Measurements from ENCODE around the gene PHC3.
"Not testable (repeated sequence)": the region's sequence is repeated elsewhere in the genome, so short reads cannot be mapped to it uniquely, and the experiment has no call there.

Gene PHC3, protein sequence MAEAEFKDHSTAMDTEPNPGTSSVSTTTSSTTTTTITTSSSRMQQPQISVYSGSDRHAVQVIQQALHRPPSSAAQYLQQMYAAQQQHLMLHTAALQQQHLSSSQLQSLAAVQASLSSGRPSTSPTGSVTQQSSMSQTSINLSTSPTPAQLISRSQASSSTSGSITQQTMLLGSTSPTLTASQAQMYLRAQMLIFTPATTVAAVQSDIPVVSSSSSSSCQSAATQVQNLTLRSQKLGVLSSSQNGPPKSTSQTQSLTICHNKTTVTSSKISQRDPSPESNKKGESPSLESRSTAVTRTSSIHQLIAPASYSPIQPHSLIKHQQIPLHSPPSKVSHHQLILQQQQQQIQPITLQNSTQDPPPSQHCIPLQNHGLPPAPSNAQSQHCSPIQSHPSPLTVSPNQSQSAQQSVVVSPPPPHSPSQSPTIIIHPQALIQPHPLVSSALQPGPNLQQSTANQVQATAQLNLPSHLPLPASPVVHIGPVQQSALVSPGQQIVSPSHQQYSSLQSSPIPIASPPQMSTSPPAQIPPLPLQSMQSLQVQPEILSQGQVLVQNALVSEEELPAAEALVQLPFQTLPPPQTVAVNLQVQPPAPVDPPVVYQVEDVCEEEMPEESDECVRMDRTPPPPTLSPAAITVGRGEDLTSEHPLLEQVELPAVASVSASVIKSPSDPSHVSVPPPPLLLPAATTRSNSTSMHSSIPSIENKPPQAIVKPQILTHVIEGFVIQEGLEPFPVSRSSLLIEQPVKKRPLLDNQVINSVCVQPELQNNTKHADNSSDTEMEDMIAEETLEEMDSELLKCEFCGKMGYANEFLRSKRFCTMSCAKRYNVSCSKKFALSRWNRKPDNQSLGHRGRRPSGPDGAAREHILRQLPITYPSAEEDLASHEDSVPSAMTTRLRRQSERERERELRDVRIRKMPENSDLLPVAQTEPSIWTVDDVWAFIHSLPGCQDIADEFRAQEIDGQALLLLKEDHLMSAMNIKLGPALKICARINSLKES

DNA sequence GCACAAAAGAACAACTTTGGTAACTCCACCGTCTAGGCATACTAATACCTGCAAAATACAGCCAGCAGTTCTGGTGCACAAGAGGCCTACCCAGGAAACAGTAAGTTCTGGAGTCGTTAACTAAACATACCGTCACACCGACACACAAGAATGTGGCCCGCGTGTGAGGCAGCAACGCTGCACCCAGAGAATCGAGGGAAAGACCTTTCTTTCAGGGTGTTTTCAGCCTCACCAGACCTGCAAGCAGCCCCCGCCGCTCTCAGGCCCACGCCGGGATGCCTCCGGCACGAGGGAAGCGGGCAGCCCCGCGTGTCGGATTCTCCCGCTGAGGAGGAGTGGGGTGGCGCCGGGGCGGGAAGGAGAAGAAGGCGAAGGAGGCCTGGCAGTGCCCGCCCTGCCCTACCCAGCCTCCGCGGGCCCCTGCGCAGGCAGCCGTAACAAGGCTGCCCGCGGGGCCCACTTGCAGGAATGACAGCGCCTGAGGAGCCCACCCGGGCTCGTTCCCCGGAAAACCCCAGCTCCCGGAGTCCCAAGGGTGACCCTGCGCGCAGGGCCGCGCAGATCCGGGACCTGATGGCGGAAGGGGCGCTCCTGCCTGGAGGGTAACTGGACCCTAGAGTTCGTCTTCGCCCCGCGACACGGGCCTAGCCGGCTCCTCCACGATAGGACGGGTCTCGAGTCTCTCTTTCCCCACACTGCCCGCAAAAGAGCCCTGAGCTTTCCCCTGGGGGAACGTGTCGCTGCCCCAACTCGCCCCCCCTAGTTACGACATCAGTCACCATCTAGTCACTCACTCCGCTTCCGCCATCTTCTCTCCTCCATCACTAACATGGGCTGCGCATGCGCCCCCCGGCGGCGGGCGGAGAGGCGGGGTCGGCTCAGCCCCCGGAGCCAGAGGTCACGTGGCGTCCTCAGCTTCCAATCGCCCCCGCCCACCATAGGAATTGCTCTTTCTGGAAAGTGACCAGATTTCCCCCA lies at the start of gene PHC3:
PHC3 (minus strand) TSS at position 826 of the 978 bp plus-strand sequence; CDS start at position 808, 18 bp downstream.
- DNase-seq, result peak; percentile 88

DNA sequence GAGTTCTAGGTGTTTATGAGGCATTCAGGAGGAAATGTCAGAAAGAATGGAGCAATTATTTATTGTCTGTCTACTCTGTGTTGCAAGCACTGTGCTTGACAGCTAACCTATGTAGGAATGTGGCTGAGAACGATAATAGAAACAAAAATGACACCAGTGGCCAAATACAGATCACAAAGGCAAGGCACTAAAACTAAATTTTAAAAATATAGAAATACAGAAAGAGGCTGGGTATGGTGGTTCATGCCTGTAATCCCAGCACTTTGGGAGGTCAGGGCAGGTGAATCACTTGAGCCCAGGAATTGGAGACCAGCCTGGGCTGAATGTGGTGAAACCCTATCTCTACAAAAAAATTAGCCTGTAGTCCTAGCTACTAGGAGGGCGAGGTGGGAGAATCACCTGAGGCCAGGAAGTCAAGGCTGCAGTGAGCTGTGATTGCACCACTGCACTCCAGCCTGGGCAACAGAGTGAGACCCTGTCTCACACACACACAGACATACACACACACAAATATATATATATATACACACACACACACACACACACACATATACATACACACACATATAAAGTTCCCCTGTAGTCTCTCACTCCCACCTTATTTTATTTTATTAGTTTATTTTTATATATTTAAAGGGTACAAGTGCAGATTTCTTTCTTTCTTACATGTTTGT lies 46.7 kb upstream of the PHC3 start:
- no peak for DNase-seq

DNA sequence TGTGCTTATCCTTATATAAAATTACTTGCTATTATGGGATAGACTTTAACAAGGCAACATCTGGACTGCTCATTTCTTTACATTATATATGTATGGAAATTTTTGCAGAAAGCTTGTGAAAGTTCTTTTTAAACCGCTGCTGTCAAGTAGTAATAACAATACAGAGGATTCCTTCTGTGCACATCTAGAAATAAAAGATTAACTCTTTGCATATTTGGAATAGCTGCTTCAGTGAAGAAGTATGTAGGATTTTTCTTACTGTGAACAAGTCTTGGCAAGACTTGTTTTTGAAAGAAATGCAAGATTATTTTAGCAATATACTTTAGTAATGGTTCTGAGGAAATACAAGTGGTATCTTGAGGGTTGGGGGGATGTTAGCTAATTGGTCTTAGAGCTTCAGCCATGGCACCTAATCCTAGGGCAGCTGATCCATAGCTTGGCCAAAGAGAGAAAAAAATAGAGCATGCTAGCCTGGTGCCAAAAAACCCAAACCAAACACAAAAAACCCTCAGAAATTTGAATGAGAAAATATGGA lies 45.0 kb upstream of the PHC3 start:
- DNase-seq, result no peak

DNA sequence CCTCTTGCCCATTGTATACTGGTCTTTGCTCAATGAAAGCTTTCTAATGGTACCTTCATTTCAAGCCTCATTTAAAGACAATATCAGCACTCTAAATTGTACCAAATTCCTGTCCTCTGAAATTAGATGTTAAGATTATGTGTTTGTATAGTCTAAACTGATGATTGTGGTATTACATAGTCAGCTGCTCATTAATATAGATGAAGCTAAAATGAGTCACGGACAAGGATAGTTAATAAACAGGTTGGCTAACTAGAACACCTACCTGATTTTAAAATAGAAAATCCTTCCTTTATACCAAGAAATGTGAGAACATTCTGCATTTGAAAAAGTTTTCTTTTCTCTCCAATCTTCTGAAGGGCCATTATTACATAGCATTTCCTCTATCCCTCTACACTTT lies 43.6 kb upstream of the PHC3 start:
- no peak for DNase-seq

DNA sequence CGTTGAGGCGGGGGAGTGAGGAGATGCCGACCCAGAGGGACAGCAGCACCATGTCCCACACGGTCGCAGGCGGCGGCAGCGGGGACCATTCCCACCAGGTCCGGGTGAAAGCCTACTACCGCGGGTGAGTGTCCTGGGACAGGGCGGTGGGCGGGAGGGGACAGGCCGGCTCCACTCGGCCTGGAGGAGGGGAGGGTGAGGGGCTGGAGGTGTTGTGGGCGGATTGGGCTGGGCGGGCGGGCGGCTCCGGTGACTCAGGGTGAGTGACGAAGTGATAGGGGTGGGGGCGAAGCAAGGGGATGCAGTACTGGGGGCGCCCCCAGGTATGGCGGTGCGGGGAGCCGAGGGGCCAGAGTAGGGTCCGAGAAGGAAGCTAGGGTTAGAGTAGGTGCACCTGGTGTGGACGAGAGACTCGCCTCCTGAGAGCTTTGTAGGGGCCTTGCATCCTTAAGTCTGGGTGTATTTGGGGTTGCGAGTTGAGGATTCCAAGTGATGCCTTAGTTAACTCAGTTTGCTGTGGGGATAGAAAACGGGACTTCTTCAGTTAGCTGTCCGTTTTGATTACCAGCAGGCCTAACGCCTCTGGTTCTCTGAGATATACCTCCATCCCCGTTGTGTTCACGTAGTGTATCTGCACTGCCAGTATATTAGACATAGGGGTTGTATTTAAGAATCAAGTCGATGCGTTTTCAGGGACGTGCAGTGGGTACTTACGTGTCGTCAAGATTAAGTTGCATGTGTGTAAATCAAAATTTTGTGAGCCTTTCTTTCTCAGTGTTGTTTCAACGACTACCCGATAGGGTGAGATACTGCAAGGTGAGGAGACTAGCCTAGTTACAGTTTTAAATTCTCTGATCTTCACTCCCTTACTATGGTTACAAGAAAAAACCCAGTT lies 41.4 kb upstream of the PHC3 start:
- peak; percentile 42 for DNase-seq

DNA sequence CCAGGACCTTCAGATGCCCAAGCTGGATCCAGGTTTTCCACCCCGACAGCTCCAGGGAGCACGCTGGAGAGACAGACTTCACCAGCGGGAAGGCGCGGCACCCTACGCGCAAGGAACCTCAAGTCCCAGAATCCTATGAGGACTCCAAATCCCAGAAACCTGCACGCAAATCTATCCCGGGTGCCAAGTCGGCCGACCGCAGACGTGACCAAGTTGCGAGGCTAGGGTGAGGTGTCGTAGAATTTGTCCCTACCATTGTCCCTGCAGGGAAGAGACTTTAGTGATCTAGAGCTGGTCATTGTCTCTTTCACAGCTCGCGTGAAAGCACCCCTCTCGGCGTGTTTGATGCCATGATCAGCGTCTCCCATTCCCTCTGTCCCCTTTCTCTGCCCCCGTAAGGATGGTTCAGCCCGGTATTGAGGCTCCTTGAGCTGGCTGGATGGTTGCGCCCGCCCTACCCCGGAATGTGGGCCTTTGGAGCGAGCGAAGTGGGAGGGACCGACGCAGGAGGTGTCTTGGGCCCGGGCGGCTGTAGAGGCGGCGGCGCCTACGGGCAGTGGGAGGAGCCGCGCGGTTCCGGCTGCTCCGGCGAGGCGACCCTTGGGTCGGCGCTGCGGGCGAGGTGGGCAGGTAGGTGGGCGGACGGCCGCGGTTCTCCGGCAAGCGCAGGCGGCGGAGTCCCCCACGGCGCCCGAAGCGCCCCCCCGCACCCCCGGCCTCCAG lies 40.6 kb upstream of the PHC3 start, which contains the start of gene PRKCI:
PRKCI (plus strand) TSS at position 501 of the 723 bp plus-strand sequence. CDS start 246 bp downstream, outside the sequence.
- peak; percentile 87 for DNase-seq

DNA sequence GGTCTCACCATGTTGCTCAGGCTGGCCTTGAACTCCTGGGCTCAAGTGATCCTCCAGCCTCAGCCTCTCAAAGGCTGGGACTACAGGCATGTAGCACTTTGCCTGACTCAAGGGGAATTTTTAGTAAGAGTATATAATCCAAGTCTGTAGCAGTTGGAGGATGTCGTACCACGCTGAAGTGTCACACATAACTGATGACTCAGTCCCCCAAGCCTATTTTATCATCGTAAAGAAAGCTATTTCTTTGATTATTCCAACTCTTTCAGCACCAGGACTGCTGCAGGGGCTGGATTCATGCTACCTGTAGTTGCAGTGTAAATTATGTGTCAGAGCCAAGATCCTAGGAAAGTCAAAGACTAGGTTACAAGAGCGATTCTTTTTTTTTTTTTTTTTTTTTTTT lies 39.3 kb upstream of the PHC3 start:
- no peak for DNase-seq

DNA sequence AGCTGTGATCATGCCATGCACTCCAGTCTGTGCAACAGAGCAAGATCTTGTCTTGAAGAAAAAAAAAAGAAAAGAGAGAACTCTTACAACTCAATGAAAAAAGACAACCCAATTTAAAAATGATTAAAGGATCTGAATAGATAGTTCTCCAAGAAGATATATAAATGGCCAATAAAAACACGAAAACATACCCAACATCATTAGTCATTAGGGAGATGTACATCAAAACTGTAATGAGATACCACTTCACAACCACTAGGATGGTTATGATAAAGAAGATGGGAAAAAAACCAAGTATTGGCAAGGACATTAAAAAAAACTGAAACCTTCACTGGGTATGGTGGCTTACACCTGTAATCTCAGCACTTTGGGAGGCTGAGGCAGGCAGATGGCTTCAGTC lies 38.3 kb upstream of the PHC3 start:
- DNase-seq, result no peak

DNA sequence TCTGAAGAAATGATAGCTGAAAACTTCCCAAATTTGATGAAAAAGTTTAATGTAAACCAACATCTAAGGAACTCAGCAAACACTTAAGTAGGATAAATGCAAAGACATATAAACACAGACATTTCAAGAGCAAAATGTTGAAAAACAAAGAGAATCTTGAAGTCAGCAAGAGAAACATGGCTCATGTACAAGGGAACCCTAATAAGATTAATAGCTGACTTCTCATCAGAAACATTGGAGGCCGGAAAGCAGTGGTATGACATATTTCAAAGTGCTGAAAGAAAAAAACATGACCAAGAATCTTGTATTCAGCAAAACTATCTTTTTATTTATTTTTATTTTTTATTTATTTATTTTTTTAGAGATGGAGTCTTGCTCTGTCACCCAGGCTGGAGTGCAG lies 30.1 kb upstream of the PHC3 start:
- no peak for DNase-seq

DNA sequence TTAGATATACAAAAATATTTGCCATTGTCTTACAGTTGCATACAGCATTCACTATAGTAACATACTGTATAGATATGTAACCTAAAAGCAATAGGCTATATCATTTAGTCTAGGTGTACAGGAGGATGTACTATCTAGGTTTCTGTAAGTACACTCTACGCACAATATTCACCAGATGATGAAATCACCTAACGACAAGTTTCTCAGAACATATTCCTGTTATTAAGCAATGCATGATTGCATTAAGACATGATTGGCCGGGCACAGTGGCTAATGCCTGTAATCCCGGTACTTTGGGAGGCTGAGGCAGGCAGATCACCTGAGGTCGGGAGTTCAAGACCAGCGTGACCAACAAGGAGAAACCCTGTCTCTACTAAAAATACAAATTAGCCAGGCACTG lies 26.2 kb upstream of the PHC3 start:
- DNase-seq, result no peak

DNA sequence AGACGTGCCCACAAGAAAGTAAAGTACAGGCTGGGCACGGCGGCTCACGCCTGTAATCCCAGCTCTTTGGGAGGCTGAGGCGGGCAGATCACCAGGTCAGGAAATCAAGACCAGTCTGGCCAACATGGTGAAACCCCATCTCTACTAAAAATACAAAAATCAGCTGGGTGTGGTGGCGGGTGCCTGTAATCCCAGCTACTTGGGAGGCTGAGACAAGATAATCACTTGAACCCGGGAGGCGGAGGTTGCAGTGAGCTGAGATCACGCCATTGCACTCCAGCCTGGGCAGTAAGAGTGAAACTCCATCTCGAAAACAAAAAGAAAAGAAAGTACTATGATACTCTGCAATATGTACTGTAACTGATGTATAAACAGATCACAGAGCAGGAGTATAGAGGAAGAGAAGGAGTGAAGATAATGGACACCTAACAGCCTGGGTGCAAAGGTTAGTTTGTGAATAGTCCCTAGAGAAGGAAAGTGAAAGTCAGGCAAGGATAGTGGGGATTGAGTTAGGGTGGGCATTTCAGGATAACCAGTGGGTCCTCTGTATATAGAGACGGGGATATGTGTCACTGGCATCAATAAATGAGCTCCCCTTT lies 24.7 kb upstream of the PHC3 start:
- not testable (repeated sequence) for DNase-seq

DNA sequence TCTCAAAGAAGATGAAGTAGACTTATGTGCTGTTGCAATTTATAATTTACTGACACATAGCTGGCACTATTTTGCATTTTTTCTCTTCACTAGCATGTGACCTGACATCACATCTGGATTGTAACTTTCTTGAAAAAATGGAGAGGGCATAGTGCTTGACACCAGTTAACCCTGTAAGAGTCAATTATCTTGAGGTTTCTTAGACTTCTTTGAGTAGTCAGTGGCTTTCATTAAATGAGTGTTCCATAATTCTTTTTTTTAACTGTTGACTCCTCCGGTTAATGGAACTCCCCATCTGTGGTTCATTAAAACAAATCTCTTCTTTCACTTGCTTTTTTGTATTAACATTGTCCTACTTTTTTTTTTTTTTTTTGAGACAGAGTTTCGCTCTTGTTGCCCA lies 23.8 kb upstream of the PHC3 start:
- DNase-seq, result no peak

DNA sequence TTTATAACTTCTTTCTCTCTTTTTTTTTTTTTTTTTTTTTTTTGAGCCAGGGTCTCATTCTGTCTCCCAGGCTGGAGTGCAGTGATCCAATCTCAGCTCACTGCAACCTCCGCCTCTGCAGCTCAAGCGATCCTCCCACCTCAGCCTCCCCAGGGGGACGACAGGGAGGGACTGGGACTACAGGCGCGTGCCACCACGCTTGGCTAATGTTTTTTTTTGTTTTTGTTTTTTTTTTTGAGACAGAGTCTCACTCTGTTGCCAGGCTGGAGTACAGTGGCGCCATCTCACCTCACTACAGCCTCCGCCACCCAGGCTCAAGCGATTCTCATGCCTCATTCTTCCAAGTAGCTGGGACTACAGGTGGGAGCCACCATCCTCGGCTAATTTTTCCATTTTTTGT lies 23.0 kb upstream of the PHC3 start:
- no peak for DNase-seq

DNA sequence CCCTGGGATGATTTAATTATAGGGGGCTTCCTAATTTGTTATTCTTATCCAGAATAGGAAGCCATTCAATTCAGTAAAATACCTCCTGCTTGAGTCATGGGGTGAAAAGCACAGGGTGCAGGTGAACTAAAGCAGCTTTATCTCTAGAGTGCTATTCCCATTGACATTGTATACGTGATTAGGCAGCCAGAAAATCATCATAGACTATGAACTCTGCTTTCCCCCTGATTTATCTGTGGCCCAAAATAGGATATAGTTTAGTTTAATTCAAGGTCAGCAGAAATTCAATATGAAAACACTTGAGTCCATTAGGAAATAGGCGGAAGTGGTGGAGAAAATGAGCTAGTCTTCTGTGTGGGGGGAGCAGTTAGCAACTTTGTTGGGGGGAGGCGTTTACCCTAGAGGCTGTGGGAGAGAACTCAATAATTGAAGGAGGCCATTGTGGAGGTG lies 22.5 kb upstream of the PHC3 start:
- no peak for DNase-seq

DNA sequence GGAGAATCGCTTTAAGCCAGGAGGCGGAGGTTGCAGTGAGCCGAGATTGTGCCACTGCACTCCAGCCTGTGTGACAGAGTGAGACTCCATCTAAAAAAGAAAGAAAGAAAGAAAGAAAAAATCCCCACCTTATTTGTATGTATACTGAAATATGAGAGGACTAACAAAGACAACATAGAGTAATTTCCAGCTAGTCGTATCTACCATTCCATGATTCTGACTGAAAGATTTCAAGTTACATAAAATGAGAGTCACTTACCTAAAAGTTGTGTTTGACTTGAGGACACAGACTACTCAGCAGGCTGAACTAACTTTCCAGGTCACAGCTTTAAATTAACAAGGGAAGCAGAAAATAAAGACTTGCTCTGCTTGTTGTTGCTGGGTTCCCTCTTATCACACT lies 21.9 kb upstream of the PHC3 start:
- DNase-seq, result no peak

DNA sequence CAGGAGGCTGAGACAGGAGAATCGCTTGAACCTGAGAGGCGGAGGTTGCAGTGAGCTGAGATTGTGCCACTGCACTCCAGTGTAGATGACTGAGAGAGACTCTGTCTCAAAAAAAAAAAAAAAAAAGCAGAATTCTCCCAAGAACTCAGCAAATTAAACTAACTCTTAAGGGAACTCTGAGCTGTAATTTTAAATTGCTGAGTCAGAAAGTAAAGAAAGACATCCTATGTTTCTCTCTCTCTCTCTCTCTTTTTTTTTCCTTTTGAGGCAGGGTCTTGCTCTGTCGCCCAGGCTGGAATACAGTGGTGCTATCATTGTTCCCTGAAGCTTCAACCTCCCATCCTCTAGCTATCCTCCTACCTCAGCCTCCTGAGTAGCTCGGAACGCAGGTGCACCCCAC lies 20.0 kb upstream of the PHC3 start:
- DNase-seq, result no peak

DNA sequence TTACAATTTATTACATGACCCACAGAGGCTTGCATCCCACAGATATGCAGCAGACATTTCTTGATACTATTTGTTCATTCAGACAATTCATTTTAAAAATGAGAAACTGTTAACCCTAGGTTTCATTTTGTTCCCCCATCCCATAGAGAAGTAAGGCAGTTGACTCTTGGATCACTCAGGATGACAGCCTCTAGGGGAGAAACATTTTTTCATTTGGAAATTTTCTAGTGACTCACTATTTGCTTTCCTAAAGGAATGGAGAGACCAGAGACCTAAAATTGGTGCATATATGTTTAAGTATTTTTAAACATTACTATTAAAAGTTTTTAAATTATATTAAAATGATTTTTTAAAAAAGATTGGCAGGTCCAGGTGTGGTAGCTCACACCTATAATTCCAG lies 19.5 kb upstream of the PHC3 start:
- DNase-seq, result no peak

DNA sequence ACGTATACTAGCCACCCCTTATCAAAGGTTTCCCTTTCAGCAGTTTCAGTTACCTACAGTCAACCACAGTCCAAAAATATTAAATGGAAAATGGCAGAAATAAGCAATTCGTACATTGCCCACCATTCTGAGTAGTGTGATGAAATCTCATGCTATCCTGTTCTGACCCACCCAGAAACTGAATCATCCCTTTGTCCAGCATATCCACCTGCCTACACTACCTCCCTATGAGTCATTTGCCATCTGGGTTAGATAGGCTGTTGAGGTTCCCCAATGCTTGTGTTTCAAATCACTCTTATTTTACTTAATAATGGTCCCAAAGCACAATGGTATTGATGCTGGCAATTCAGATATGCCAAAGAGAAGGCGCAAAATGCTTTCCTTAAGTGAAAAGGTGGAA lies 15.3 kb upstream of the PHC3 start:
- DNase-seq, result no peak

DNA sequence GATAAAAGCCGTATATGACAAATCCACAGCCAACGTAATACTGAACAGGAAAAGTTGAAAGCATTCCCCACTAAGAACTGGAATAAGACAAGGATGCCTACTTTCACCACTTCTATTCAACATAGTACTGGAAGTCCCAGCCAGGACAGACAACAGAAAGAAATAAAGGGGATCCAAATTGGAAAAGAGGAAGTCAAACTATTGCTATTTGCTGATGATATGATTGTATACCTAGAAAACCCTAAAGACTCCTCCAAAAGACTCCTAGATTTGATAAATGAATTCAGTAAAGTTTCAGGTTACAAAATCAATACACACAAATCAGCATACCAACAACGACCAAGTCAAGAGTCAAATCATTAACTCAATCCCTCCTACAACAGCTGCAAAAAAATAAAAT lies 14.2 kb upstream of the PHC3 start:
- DNase-seq, result not testable (repeated sequence)

Measured in activated CD4-positive, alpha-beta T cell treated with anti-CD3 and anti-CD28 coated beads, Interleukin-2, amount 50 U/mL, for 1 hour (primary cell).